Panc1 (cell line): ENCODE results near the gene DEUP1. TPM values are rescaled to one million over a fixed set of nuclear protein-coding genes. Genes with fewer than 3 reads are reported as not detected.

Source experiments
- ATAC-seq: fragments of 200-7000 bp; cut with Tn5 transposase; 2 replicates; pipeline ENCODE4 v1.9.1; 2020; ENCODE audit warnings: mild to moderate bottlenecking, moderate library complexity
- BruUV-seq: library from RNA; stranded (reverse); fragments of 400-500 nt; replicated peaks from 2 replicates; lab custom pipeline; 2021; lab: Mats Ljungman, UMichigan
- CTCF ChIA-PET: fragments of 300-600 bp; sonication (Branson Sonifier 250); formaldehyde crosslinking; loops from one replicate; lab custom pipeline; 2022; ENCODE audit warnings: antibody characterized with exemption; lab: Charles Lee
- POLR2A ChIA-PET: fragments of 300-600 bp; sonication (Branson Sonifier 250); formaldehyde crosslinking; loops from one replicate; lab custom pipeline; 2022; ENCODE audit warnings: antibody characterized with exemption; lab: Charles Lee
- DNase-seq: peaks from one replicate; pipeline ENCODE4 v3.0.0-alpha.2; 2010; ENCODE audit warnings: low read depth, low spot score
- H3K27ac ChIP-seq: 2 replicates; pipeline ENCODE4 v1.5.1; 2011; ENCODE audit warnings: mild to moderate bottlenecking, low read length, inconsistent platforms
- H3K27me3 ChIP-seq: fragments of 200-500 bp; sonication (Bioruptor generic); 2 replicates; pipeline ENCODE4 v1.6.0; 2014; ENCODE audit warnings: low read length, inconsistent platforms; ENCODE audit not compliant: control insufficient read depth, insufficient read depth
- H3K36me3 ChIP-seq: fragments of 200-500 bp; sonication (Bioruptor generic); 2 replicates; pipeline ENCODE4 v1.5.1; 2014; ENCODE audit warnings: inconsistent platforms, mild to moderate bottlenecking, low read length, moderate library complexity; ENCODE audit not compliant: control insufficient read depth, insufficient read depth
- H3K4me1 ChIP-seq: 2 replicates; pipeline ENCODE4 v1.5.1; 2011; ENCODE audit warnings: inconsistent platforms, mild to moderate bottlenecking, low read length, moderate library complexity; ENCODE audit not compliant: control insufficient read depth, insufficient read depth
- H3K4me3 ChIP-seq, 2 experiments: 2 replicates each; pipeline ENCODE4 v1.5.1; 2011 to 2012; ENCODE audit warnings: low read depth in 2 of 2, low read length in 2 of 2, mild to moderate bottlenecking in 2 of 2, inconsistent platforms in 1 of 2, moderate library complexity in 1 of 2
- H3K9me3 ChIP-seq: fragments of 200-500 bp; sonication (Bioruptor generic); 2 replicates; pipeline ENCODE4 v1.5.1; 2014; ENCODE audit warnings: low read depth, mild to moderate bottlenecking, inconsistent platforms, low read length, moderate library complexity; ENCODE audit not compliant: control insufficient read depth, insufficient read depth
- CTCF ChIP-seq: fragments of 450-650 bp; IDR thresholded peaks from 2 replicates; pipeline ENCODE4 v1.5.1; 2017; ENCODE audit warnings: mild to moderate bottlenecking
- POLR2AphosphoS5 ChIP-seq: IDR thresholded peaks from 2 replicates; pipeline ENCODE4 v1.6.1; 2012; ENCODE audit warnings: mild to moderate bottlenecking, low read depth, low read length, moderate library complexity
- REST ChIP-seq, 2 experiments: IDR thresholded peaks; 2 replicates each; pipeline ENCODE4 v1.6.1; 2011 to 2012; ENCODE audit warnings: low read depth in 2 of 2, control low read depth in 1 of 2, low read length in 1 of 2, mild to moderate bottlenecking in 1 of 2, moderate library complexity in 1 of 2; ENCODE audit not compliant: insufficient read depth in 1 of 2
- SIN3A ChIP-seq: IDR thresholded peaks from 2 replicates; pipeline ENCODE4 v1.6.1; 2012; ENCODE audit warnings: low read depth, mild to moderate bottlenecking, low read length, moderate library complexity, borderline replicate concordance; ENCODE audit not compliant: insufficient read depth
- TCF7L2 ChIP-seq: IDR thresholded peaks from 2 replicates; pipeline ENCODE4 v1.6.1; 2011; ENCODE audit warnings: mild to moderate bottlenecking, low read depth, low read length, inconsistent platforms
- in situ Hi-C: cut with HindIII; loops from 2 replicates; pipeline ENCODE4 v1.10.0; 2016; ENCODE audit warnings: low sequenced_read_pairs, low pct_unique_long_range_greater_than_20kb
- intact Hi-C: fragments of 100-400 bp; cut with micrococcal nuclease; formaldehyde crosslinking; loops from one replicate; pipeline ENCODE4 v1.10.0; 2022; ENCODE audit not compliant: unreplicated experiment
- total RNA-seq: library from RNA; stranded (reverse); gene quantifications from one replicate; pipeline ENCODE4 v1.2.1, GENCODE V29; 2021; ENCODE audit not compliant: unreplicated experiment

The DEUP1 gene
- total RNA-seq, 1 experiment from 2014 or later, result not detected

GRCh38 chr11:93476796-93477195 lies 146.3 kb downstream of the DEUP1 start:
- DNase-seq (no peak), ATAC-seq (peak; percentile 53; the same call in 1 of the 2 replicates)
- ChIA-PET POLR2A (no interaction called here), CTCF (no interaction called here)
- intact Hi-C loops, result no loop called here
- no peaks in the 10 kb centered on the region for H3K36me3 ChIP-seq
- H3K9me3 ChIP-seq, result no peaks in the 10 kb centered on the region
- in situ Hi-C loops, result no loop called here
- BruUV-seq, result no TSS peak
- H3K27ac ChIP-seq, result no peak overlapping the region
- no peak overlapping the region for H3K4me3 ChIP-seq
- TF ChIP-seq SIN3A, result no peak
- no peak for TF ChIP-seq POLR2AphosphoS5
- no peak for TF ChIP-seq TCF7L2
- TF ChIP-seq REST (IDR thresholded peaks at IDR 0.05; ENCODE audit: insufficient read depth in 1 of 2, low read depth in 2 of 2, low read length in 1 of 2), result no peak
- no peak for TF ChIP-seq CTCF
- no peaks in the 10 kb centered on the region for H3K4me1 ChIP-seq
- no peaks in the 10 kb centered on the region for H3K27me3 ChIP-seq

GRCh38 chr11:93477684-93478234 lies 147.2 kb downstream of the DEUP1 start:
- TF ChIP-seq SIN3A (no peak), POLR2AphosphoS5 (no peak), CTCF (no peak)
- Histone ChIP-seq H3K36me3 (no peaks in the 10 kb centered on the region), H3K27ac (no peak overlapping the region), H3K9me3 (no peaks in the 10 kb centered on the region), H3K4me1 (no peaks in the 10 kb centered on the region), H3K27me3 (no peaks in the 10 kb centered on the region), H3K4me3 (no peak overlapping the region)
- ChIA-PET CTCF (no interaction called here), POLR2A (interaction anchor here (0.7 kb wide), 1 partner anchor 1128 kb away, joined by 6 read pairs; no protein-coding TSS in a partner anchor)
- DNase-seq (no peak), ATAC-seq (no peak)
- in situ Hi-C loops, result no loop called here
- BruUV-seq, result no TSS peak
- intact Hi-C loops, result no loop called here
